IPS-20b (cell line): ENCODE measurements around the gene MYH7B.

ENCODE experiments used
- H3K27ac ChIP-seq: one replicate; pipeline ENCODE4 v1.5.1; 2013; ENCODE audit warnings: low read length
- H3K27me3 ChIP-seq: 2 replicates; pipeline ENCODE4 v1.6.1; 2013; ENCODE audit warnings: mild to moderate bottlenecking, low read length, inconsistent platforms; ENCODE audit not compliant: insufficient read depth
- H3K36me3 ChIP-seq: 2 replicates; pipeline ENCODE4 v1.6.1; 2013; ENCODE audit warnings: low read depth, mild to moderate bottlenecking, inconsistent platforms, low read length, moderate library complexity; ENCODE audit not compliant: insufficient read depth
- H3K4me1 ChIP-seq: 2 replicates; pipeline ENCODE4 v1.6.1; 2013; ENCODE audit warnings: mild to moderate bottlenecking, control low read depth, inconsistent platforms, low read length, moderate library complexity; ENCODE audit not compliant: insufficient read depth
- H3K4me3 ChIP-seq: 2 replicates; pipeline ENCODE4 v1.5.1; 2013; ENCODE audit warnings: mild to moderate bottlenecking, low read length, inconsistent platforms
- H3K9ac ChIP-seq: 2 replicates; pipeline ENCODE4 v1.6.1; 2013; ENCODE audit warnings: low read depth, mild to moderate bottlenecking, inconsistent platforms, low read length, moderate library complexity
- H3K9me3 ChIP-seq: 2 replicates; pipeline ENCODE4 v1.6.1; 2013; ENCODE audit warnings: mild to moderate bottlenecking, low read depth, low read length, inconsistent platforms; ENCODE audit not compliant: insufficient read depth

The MYH7B gene

DNA sequence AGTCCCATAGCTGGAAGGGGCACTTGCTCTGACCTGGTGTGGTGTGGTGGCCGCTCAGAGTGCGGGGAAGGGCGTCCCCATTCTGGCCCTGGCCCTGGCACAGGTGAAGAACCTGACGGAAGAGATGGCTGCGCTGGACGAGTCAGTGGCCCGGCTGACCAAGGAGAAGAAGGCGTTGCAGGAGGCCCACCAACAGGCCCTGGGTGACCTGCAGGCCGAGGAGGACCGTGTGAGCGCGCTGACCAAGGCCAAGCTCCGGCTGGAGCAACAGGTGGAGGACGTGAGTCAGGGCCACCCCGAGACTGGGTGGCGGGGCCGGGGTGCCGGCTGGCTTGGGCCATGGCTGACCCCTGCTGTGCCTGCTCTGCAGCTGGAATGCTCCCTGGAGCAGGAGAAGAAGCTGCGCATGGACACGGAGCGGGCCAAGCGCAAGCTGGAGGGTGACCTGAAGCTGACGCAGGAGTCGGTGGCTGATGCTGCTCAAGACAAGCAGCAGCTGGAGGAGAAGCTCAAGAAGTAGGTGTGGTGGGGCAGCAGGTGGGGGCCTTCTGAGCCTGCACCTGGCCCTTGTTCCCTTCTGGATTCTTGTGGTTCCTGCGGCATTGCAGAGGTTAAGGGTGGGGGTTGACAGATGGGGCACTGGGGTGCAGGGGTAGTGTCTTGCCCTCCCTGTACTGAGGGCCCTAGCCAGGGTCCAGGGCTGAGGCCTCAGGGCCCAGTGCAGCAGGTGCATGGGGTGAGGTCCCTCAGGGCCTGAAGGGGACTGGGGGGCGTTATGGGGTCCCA is 40.8 kb downstream of the MYH7B start:
- peaks cover 35% of the 10 kb centered on the region for H3K36me3 ChIP-seq
- H3K27ac ChIP-seq, result no peak overlapping the region
- no peaks in the 10 kb centered on the region for H3K9me3 ChIP-seq
- no peak overlapping the region for H3K9ac ChIP-seq
- H3K4me3 ChIP-seq, result no peak overlapping the region
- no peaks in the 10 kb centered on the region for H3K4me1 ChIP-seq
- H3K27me3 ChIP-seq, result no peaks in the 10 kb centered on the region

DNA sequence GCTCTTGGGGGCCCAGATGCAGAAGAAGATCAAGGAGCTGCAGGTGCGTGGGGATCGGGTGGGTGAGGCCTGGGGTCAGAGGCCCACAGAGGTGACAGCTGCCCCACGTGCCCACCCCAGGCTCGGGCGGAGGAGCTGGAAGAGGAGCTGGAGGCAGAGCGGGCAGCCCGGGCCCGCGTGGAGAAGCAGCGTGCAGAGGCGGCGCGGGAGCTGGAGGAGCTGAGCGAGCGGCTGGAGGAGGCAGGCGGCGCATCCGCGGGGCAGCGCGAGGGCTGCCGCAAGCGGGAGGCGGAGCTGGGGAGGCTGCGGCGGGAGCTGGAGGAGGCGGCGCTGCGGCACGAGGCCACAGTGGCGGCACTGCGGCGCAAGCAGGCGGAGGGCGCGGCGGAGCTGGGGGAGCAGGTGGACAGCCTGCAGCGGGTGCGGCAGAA is 41.5 kb downstream of the MYH7B start:
- no peaks in the 10 kb centered on the region for H3K27me3 ChIP-seq
- H3K9ac ChIP-seq, result no peak overlapping the region
- no peak overlapping the region for H3K27ac ChIP-seq
- no peaks in the 10 kb centered on the region for H3K9me3 ChIP-seq
- peaks cover 42% of the 10 kb centered on the region for H3K36me3 ChIP-seq
- H3K4me3 ChIP-seq, result no peak overlapping the region
- no peaks in the 10 kb centered on the region for H3K4me1 ChIP-seq

DNA sequence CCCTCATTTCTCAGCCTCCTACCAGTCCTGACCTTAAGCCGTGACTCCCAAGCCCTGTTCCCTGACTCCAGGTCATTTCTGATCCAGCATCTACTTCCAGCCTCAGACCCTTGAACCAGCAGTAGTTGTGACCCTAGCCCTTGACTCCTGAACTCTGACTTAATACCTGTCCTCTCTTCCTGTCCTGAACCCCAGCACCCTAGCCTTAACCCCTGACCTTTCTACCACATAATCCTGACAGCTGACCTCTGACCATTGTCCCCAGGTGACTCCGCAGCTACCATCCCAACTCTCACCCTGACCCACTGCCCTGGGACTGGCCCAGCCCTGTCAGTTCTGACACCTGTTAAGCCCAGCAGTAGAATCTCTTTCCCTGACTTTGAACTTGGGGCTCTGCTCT is 42.1 kb downstream of the MYH7B start:
- Histone ChIP-seq H3K4me1 (no peaks in the 10 kb centered on the region), H3K36me3 (peaks cover 48% of the 10 kb centered on the region), H3K9ac (no peak overlapping the region), H3K27ac (no peak overlapping the region), H3K27me3 (no peaks in the 10 kb centered on the region), H3K9me3 (no peaks in the 10 kb centered on the region), H3K4me3 (no peak overlapping the region)

DNA sequence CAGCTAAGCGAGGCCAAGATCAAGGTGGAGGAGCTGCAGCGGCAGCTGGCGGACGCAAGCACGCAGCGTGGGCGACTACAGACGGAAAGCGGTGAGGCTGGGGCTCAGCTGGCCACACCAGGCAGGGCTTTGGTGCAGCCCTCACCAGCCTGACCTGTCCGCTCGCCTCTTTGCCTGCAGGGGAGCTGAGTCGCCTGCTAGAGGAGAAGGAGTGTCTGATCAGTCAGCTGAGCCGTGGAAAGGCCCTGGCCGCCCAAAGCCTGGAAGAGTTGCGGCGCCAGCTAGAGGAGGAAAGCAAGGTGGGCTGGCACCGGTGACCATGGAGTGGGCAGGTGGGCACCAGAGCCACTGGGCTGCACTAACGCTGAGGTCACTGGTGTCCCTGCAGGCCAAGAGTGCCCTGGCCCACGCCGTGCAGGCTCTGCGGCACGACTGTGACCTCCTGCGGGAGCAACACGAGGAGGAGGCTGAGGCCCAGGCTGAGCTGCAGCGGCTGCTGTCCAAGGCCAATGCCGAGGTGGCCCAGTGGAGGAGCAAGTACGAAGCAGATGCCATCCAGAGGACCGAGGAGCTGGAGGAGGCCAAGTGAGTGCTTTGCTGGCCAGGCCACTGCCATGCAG is 42.8 kb downstream of the MYH7B start:
- Histone ChIP-seq H3K27me3 (no peaks in the 10 kb centered on the region), H3K36me3 (peaks cover 55% of the 10 kb centered on the region), H3K9me3 (no peaks in the 10 kb centered on the region), H3K4me3 (no peak overlapping the region), H3K9ac (no peak overlapping the region), H3K4me1 (no peaks in the 10 kb centered on the region), H3K27ac (no peak overlapping the region)

DNA sequence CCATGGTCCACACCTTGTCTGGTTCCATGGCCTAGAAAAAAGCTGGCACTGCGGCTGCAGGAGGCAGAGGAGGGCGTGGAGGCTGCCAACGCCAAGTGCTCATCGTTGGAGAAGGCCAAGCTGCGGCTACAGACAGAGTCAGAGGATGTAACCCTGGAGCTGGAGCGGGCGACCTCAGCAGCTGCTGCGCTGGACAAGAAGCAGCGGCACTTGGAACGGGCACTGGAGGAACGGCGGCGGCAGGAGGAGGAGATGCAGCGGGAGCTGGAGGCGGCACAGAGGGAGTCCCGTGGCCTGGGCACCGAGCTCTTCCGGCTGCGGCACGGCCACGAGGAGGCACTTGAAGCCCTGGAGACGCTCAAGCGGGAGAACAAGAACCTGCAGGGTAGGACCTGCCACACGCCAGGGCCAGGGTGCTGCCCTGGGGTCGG is 43.4 kb downstream of the MYH7B start:
- no peaks in the 10 kb centered on the region for H3K9me3 ChIP-seq
- no peaks in the 10 kb centered on the region for H3K4me1 ChIP-seq
- peaks cover 60% of the 10 kb centered on the region for H3K36me3 ChIP-seq
- no peak overlapping the region for H3K27ac ChIP-seq
- no peaks in the 10 kb centered on the region for H3K27me3 ChIP-seq
- H3K4me3 ChIP-seq, result no peak overlapping the region
- H3K9ac ChIP-seq, result no peak overlapping the region

DNA sequence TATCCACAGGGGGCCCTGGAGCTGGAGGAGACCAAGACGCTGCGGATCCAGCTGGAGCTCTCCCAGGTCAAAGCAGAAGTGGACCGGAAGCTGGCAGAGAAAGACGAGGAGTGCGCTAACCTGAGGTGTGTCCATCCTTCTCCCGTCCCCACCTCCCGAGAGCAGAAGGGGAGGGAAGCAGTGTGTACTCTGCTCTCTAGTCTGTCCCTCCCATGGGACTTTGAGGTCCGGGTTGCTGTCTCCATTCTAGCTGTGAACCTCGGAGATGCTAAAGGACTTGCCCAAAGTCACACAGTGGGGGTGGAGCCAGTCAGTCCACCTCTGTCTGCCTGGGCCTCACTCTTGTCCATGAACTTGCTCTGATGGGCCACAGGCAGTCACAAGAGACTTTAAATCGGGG is 44.1 kb downstream of the MYH7B start:
- H3K36me3 ChIP-seq, result peaks cover 68% of the 10 kb centered on the region
- H3K9ac ChIP-seq, result no peak overlapping the region
- H3K9me3 ChIP-seq, result no peaks in the 10 kb centered on the region
- no peaks in the 10 kb centered on the region for H3K27me3 ChIP-seq
- no peak overlapping the region for H3K4me3 ChIP-seq
- no peak overlapping the region for H3K27ac ChIP-seq
- no peaks in the 10 kb centered on the region for H3K4me1 ChIP-seq

DNA sequence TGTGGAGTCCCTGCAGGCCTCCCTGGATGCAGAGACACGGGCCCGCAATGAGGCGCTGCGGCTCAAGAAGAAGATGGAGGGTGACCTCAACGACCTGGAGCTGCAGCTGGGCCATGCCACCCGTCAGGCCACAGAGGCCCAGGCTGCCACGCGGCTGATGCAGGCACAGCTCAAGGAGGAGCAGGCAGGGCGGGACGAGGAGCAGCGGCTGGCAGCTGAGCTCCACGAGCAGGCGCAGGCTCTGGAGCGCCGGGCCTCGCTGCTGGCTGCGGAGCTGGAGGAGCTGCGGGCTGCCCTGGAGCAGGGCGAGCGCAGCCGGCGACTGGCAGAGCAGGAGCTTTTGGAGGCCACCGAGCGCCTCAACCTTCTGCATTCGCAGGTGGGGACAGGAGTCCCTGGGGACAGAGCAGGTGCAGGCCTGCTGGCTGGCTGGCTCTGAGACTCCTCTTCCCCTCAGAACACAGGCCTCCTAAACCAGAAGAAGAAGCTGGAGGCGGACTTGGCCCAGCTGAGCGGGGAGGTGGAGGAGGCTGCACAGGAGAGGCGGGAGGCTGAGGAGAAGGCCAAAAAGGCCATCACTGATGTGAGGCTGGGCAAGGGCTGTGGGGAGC is 44.7 kb downstream of the MYH7B start:
- Histone ChIP-seq H3K4me3 (no peak overlapping the region), H3K9ac (no peak overlapping the region), H3K9me3 (no peaks in the 10 kb centered on the region), H3K36me3 (peaks cover 73% of the 10 kb centered on the region), H3K4me1 (no peaks in the 10 kb centered on the region), H3K27ac (no peak overlapping the region), H3K27me3 (no peaks in the 10 kb centered on the region)

DNA sequence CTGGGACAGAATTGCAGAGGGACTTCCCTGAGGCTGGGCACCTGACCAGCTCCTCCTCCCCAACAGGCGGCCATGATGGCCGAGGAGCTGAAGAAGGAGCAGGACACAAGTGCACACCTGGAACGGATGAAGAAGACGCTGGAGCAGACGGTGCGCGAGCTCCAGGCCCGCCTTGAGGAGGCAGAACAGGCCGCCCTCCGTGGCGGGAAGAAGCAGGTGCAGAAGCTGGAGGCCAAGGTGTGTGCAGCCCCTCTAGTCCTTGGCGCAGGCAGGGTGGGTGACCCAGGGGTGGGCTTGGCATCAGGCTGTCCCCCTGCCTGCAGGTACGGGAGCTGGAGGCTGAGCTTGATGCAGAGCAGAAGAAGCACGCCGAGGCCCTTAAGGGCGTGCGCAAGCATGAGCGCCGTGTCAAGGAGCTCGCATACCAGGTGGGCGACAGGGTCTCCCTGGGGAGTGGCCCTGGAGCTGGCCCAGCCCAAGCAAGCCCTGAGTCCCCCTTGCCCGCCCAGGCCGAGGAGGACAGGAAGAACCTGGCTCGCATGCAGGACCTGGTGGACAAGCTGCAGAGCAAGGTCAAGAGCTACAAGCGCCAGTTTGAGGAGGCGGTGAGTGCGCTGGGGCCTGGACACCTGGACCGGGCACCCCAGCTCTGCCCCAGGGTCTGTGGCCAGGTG is 45.4 kb downstream of the MYH7B start:
- no peak overlapping the region for H3K27ac ChIP-seq
- H3K36me3 ChIP-seq, result peaks cover 74% of the 10 kb centered on the region
- no peaks in the 10 kb centered on the region for H3K4me1 ChIP-seq
- no peaks in the 10 kb centered on the region for H3K27me3 ChIP-seq
- H3K4me3 ChIP-seq, result no peak overlapping the region
- H3K9ac ChIP-seq, result no peak overlapping the region
- no peaks in the 10 kb centered on the region for H3K9me3 ChIP-seq

DNA sequence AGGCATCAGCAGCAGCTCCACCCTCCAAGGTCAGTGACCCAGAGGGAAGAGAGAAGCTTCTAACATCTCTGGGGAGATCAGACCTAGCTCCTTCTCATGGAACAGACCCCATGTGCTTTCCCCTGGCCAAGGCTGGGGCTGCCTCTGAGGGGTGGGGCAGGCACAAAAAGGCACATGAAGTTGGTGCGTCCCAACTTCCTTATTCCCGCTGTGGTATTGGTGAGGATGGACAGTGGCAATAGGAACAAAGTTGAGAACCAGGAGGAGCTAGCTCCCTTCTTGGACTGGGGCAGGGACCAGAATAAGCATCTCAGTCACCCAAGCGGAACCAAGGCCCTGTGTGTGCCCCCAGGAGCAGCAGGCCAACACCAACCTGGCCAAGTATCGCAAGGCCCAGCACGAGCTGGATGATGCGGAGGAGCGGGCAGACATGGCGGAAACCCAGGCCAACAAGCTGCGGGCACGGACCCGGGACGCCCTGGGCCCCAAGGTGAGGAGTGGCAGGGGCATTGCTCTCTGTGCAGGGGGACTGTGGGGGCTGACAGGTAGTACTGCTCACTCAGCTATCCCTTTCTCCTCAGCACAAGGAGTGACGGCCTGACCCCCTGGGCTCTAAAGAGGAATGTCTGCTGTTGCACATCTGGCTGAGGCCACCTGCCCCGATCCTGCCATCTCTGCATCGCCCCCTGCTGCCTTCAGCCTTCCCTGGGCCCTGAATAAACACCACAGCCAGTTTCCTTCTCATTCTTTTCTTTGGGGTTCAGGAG is 46.1 kb downstream of the MYH7B start:
- Histone ChIP-seq H3K9ac (no peak overlapping the region), H3K4me3 (no peak overlapping the region), H3K27me3 (no peaks in the 10 kb centered on the region), H3K9me3 (no peaks in the 10 kb centered on the region), H3K27ac (no peak overlapping the region), H3K4me1 (no peaks in the 10 kb centered on the region), H3K36me3 (peaks cover 75% of the 10 kb centered on the region)

DNA sequence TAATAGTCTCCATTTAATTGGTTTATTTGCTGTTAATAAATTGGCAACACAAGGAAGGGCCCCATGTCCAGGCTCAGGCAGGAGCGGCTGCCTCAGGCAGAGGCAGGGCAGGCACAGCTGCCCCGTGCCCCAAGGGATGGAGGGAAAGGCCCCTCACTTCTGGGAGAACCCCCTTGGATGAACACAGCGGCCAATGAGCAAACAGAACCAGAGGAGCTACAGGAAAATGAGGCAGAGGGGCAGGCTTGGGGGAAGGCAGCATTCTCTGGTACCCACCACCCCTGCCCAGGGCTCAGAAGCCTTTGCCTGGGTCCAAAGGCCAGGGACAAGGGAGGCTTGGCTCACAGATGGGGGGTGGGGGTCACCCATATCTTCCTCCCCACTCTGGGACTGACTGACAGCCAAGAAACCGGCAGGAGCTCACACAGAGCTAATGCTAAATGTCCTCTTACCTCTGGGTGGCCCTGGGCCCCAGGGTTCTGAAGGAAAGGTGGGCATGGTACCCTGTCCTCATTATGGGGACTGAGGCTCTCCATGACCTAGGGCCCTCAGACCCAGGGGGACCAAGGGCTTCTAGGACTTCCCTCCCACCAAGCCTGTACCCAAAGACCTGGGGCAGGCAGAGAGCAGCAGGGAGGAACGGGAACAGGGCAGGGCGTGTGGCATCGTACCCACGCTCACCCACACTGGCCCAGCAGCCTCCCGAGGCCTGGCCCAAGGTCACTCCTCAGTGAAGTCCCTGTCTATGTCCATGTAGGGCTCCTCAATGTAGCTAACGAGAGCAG is 47.0 kb downstream of the MYH7B start:
- Histone ChIP-seq H3K36me3 (peaks cover 84% of the 10 kb centered on the region), H3K9me3 (no peaks in the 10 kb centered on the region), H3K4me3 (no peak overlapping the region), H3K4me1 (no peaks in the 10 kb centered on the region), H3K27ac (no peak overlapping the region), H3K9ac (no peak overlapping the region), H3K27me3 (no peaks in the 10 kb centered on the region)
